ENCODE results near the gene CASZ1. TPM values are rescaled to one million over a fixed set of nuclear protein-coding genes. Genes with fewer than 3 reads are reported as not detected.
A peak's percentile ranks its signal among the peaks of the same experiment; 100 is the strongest.

Gene CASZ1
- total RNA-seq, 2 donors from 2014 or later, result 44.3 to 50.3 TPM

DNA sequence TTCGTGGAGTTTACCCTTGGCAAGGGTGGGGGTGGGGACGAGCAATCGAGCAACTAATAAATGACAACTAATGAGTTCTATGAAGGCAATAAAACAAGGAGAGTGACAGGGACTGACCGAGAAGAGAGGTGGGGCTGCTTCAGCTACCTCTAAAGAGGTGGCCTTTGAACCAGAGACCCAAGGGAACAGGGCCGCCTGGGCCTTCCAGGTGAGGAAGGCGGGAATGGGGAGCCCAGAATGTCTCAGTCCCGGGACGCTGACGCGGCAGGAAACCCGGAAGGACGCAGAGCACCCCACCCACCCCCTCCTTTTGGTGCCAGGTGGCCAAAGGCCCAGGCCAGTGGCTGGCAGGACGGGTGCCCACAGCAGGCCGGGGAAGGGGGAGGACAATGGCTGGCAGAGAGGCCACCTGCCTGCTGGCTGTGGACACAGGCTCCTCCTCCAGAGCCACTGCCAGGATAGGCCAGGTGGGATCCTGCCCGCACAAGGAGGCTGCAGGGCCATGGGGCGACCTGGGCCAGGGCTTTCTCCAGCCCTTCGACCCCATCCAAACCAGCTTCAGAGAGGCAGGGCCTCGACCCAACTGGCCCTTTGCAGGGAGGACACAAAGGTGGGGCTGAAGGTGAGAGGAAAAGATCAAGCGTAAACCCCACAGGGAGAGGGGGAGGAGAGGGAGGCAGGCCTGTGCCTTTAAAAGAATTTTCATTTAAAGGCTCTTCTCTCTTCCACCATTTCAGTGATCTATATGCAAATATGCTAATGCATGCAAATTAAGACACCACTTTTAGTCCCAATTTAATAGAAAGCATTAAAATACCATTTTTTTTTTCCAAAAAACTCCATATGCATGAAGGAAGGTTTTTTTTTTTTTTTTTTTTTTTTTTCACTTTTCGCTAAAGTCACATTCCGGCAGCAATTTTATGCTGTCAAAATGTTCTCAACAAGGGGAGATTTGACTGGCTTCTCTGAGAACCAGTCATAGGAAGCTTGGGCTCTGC is 58.1 kb downstream of the CASZ1 start:
- DNase-seq (ENCODE audit: low spot score), result no peak
- H3K27ac ChIP-seq, result peak overlapping the region; percentile 81 to 89
- H3K4me1 ChIP-seq, result peaks cover 0 to 70% of the 10 kb centered on the region in 2 donors
- H3K9me3 ChIP-seq, result no peaks in the 10 kb centered on the region
- no peak overlapping the region for H3K4me3 ChIP-seq
- no peaks in the 10 kb centered on the region for H3K36me3 ChIP-seq
- TF ChIP-seq, protein P1, sequence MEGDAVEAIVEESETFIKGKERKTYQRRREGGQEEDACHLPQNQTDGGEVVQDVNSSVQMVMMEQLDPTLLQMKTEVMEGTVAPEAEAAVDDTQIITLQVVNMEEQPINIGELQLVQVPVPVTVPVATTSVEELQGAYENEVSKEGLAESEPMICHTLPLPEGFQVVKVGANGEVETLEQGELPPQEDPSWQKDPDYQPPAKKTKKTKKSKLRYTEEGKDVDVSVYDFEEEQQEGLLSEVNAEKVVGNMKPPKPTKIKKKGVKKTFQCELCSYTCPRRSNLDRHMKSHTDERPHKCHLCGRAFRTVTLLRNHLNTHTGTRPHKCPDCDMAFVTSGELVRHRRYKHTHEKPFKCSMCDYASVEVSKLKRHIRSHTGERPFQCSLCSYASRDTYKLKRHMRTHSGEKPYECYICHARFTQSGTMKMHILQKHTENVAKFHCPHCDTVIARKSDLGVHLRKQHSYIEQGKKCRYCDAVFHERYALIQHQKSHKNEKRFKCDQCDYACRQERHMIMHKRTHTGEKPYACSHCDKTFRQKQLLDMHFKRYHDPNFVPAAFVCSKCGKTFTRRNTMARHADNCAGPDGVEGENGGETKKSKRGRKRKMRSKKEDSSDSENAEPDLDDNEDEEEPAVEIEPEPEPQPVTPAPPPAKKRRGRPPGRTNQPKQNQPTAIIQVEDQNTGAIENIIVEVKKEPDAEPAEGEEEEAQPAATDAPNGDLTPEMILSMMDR (IDR thresholded peaks at IDR 0.05), result no peak
- no peaks in the 10 kb centered on the region for H3K27me3 ChIP-seq

DNA sequence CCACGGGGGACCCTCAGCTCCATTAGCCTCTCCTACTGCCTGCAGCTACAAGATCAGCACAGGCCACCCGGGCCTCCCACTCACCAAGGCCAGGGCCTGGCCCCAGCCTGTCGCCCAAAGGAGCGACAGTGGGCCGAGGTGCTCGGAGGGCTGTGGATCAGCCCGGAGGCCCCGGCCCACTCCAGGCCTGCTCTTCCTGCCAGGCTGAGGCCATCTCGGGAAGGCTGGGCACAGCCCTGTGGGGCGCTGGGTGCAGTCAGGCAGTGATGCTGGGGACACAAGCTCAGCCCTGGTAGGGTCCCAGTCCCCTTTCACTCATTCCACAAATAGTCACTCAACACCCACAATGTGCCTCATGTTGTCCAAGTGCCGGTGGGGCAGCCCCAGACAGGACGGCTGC is 58.8 kb downstream of the CASZ1 start:
- Histone ChIP-seq H3K4me1 (peaks cover 0 to 72% of the 10 kb centered on the region in 2 donors), H3K27ac (peak overlapping the region; percentile 81 to 89), H3K27me3 (no peaks in the 10 kb centered on the region), H3K4me3 (no peak overlapping the region), H3K36me3 (no peaks in the 10 kb centered on the region), H3K9me3 (no peaks in the 10 kb centered on the region)
- TF ChIP-seq, protein P1 (IDR thresholded peaks at IDR 0.05), result no peak
- no peak for DNase-seq (ENCODE audit: low spot score)

DNA sequence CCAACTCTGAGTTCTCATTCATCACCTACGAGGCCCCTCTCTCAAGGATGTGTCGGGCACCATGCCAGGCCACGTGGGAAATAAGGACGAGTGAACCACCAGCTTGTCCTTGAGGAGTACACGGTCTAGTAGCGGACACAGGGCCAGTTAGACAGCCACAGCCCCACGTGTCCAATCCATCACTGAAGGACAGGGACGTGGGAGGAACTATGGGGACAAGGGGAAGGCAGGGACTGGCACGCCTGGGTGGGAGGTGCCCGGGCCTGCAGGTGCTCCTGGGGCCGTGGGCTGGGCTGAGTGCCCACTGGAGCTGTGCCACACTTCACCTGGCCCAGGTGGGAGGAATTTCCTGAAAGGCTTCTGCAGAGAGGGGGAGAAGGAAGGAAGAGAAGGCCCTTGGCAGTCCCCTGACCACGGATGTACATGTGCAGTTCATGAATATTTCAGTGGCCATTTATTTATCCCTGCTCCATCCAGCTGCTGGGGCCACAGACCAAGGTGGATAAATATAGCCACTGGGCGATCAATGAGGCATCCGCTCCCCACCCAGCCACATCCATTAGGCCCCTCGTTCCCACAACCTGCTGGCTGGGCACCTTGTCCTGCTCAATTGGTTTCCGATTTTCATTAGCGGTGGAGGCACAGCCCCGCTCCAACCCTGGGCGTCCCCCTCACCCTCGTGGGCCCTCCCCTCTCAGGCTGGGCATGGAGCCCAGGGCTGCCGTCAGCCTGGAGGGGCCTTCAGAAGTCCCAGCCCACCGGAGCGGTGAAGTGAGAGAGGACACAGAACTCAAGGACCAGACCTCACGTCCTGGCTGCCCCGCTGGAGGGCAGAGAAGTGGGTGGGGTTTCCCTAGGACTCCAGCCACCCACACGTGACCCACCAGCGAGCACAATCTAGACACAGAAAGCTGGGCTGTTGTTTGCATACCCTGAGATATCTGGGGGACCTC is 59.5 kb downstream of the CASZ1 start:
- no peak overlapping the region for H3K4me3 ChIP-seq
- peaks cover 0 to 73% of the 10 kb centered on the region in 2 donors for H3K4me1 ChIP-seq
- H3K36me3 ChIP-seq, result no peaks in the 10 kb centered on the region
- H3K9me3 ChIP-seq, result no peaks in the 10 kb centered on the region
- H3K27ac ChIP-seq, result peak overlapping the region; percentile 81 to 89
- no peak for DNase-seq (ENCODE audit: low spot score)
- TF ChIP-seq, protein P1 (IDR thresholded peaks at IDR 0.05), result no peak
- no peaks in the 10 kb centered on the region for H3K27me3 ChIP-seq

DNA sequence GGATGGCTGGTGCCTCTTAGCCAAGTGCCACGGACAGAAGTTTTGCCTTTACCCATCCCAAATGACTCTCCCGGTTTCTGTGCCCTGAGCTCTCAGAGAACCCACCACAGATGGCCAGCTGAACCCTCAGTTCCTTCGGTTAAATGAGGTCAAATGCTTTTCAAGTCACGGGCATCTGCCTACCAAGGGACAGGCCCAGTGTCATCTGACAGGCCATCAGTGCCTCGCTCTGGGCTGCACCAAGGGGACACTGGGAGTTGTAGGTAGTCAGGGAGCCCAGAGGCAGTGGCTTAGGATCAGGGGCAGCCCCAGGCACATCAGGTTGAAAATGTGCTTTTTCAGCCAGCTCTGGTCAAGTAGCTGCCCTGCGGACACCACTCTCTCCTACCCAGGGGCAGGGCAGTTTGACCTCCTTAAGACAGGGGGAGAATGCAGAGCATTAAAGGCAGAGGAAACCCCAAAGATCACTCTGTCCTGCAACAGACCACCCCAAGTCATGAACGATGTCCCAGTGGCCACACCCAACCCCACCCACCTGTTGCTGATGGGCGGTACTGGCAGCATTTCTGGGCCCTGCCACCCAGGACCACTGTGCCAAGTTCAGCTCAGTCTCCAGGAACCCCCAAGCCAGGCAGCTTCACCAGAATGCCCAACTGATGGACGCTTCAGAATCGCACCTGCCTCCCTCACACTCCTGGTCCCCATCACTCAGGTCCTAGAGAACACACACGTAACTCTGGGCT is 60.7 kb downstream of the CASZ1 start:
- no peaks in the 10 kb centered on the region for H3K9me3 ChIP-seq
- peaks cover 0 to 73% of the 10 kb centered on the region in 2 donors for H3K4me1 ChIP-seq
- no peaks in the 10 kb centered on the region for H3K36me3 ChIP-seq
- H3K4me3 ChIP-seq, result no peak overlapping the region
- TF ChIP-seq, protein P1 (IDR thresholded peaks at IDR 0.05), result no peak
- no peaks in the 10 kb centered on the region for H3K27me3 ChIP-seq
- peak overlapping the region; percentile 81 to 89 for H3K27ac ChIP-seq
- no peak for DNase-seq (ENCODE audit: low spot score)

DNA sequence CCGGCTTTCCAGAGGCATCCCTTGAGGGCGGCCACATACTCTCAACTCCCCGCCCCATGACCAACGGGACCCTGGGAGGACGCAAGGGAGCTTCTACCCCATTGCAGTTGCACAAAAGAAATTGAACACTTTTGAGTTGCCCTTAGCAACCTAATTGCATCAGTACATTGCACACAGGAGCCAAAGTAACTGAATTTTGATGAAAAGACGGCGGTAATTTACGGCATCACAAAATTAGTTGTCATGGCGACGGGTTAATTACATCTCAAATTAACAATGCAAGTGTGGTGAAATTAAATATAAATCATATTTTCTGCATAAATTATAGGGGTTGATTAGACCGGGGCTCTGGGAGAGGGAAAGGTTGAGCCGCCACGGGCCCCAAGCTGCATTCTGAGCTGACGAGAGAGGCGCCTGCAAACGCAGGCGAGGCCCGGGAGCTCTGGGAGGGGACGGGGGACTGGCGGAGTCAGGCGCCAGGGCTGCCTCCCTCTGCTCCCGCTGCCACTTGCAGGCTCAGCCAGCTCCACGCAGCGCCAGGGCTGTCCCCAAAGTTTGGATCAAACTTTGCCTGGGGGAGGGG is 61.4 kb downstream of the CASZ1 start:
- no peak overlapping the region for H3K4me3 ChIP-seq
- no peaks in the 10 kb centered on the region for H3K9me3 ChIP-seq
- no peaks in the 10 kb centered on the region for H3K27me3 ChIP-seq
- H3K36me3 ChIP-seq, result no peaks in the 10 kb centered on the region
- H3K27ac ChIP-seq, result peak overlapping the region; percentile 81 to 89
- peaks cover 0 to 70% of the 10 kb centered on the region in 2 donors for H3K4me1 ChIP-seq
- no peak for DNase-seq (ENCODE audit: low spot score)
- TF ChIP-seq, protein P1 (IDR thresholded peaks at IDR 0.05), result no peak
